Liver (tissue), 3 donors: ENCODE results near the gene UBE2C.
"Not testable (repeated sequence)": the region's sequence is repeated elsewhere in the genome, so short reads cannot be mapped to it uniquely, and the experiment has no call there.

ENCODE experiments used
- GABPA ChIP-seq, 2 donors: IDR thresholded peaks in 1 of 2; conservative IDR thresholded peaks in 1 of 2; 2 replicates each; pipeline ENCODE4 v1.6.1; 2016; ENCODE audit warnings: antibody characterized with exemption in 2 of 2, mild to moderate bottlenecking in 1 of 2, moderate library complexity in 1 of 2
- MAX ChIP-seq: IDR thresholded peaks from 2 replicates; pipeline ENCODE4 v1.6.1; 2016; ENCODE audit warnings: antibody characterized with exemption
- TF ChIP-seq, protein P1 (sequence below): fragments of 150-350 bp; IDR thresholded peaks from 2 replicates; pipeline ENCODE4 v1.5.1; 2017; ENCODE audit warnings: improper control_type of control experiment, low read depth, low read length; ENCODE audit not compliant: missing input control
- TF ChIP-seq, protein P2 (sequence below): IDR thresholded peaks from 2 replicates; pipeline ENCODE4 v1.6.1; 2016; ENCODE audit warnings: antibody characterized with exemption, mild to moderate bottlenecking
- donor health status: healthy.
- donor health status: healthy.

GRCh38 chr20:45797510-45797909, 14.9 kb upstream of the UBE2C start:
- TF ChIP-seq, protein P1, sequence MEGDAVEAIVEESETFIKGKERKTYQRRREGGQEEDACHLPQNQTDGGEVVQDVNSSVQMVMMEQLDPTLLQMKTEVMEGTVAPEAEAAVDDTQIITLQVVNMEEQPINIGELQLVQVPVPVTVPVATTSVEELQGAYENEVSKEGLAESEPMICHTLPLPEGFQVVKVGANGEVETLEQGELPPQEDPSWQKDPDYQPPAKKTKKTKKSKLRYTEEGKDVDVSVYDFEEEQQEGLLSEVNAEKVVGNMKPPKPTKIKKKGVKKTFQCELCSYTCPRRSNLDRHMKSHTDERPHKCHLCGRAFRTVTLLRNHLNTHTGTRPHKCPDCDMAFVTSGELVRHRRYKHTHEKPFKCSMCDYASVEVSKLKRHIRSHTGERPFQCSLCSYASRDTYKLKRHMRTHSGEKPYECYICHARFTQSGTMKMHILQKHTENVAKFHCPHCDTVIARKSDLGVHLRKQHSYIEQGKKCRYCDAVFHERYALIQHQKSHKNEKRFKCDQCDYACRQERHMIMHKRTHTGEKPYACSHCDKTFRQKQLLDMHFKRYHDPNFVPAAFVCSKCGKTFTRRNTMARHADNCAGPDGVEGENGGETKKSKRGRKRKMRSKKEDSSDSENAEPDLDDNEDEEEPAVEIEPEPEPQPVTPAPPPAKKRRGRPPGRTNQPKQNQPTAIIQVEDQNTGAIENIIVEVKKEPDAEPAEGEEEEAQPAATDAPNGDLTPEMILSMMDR, result not testable (repeated sequence)
- not testable (repeated sequence) for TF ChIP-seq MAX; GABPA (IDR thresholded peaks at IDR 0.05 in 1 of 2, conservative IDR thresholded peaks at IDR 0.05 in 1 of 2)
- TF ChIP-seq, protein P2, sequence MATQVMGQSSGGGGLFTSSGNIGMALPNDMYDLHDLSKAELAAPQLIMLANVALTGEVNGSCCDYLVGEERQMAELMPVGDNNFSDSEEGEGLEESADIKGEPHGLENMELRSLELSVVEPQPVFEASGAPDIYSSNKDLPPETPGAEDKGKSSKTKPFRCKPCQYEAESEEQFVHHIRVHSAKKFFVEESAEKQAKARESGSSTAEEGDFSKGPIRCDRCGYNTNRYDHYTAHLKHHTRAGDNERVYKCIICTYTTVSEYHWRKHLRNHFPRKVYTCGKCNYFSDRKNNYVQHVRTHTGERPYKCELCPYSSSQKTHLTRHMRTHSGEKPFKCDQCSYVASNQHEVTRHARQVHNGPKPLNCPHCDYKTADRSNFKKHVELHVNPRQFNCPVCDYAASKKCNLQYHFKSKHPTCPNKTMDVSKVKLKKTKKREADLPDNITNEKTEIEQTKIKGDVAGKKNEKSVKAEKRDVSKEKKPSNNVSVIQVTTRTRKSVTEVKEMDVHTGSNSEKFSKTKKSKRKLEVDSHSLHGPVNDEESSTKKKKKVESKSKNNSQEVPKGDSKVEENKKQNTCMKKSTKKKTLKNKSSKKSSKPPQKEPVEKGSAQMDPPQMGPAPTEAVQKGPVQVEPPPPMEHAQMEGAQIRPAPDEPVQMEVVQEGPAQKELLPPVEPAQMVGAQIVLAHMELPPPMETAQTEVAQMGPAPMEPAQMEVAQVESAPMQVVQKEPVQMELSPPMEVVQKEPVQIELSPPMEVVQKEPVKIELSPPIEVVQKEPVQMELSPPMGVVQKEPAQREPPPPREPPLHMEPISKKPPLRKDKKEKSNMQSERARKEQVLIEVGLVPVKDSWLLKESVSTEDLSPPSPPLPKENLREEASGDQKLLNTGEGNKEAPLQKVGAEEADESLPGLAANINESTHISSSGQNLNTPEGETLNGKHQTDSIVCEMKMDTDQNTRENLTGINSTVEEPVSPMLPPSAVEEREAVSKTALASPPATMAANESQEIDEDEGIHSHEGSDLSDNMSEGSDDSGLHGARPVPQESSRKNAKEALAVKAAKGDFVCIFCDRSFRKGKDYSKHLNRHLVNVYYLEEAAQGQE, result not testable (repeated sequence)
